ENCODE data around the gene RBL1. TPM values are rescaled to one million over a fixed set of nuclear protein-coding genes. Genes with fewer than 3 reads are reported as not detected.
"Not testable (repeated sequence)": the region's sequence is repeated elsewhere in the genome, so short reads cannot be mapped to it uniquely, and the experiment has no call there.

RBL1 gene
- total and polyA plus RNA-seq, 7 donors, result 0.60 to 7.9 (median 3.6) TPM

- H3K4me1 ChIP-seq, result no peaks in the 10 kb centered on the region
- DNase-seq, result no peak
- H3K4me3 ChIP-seq, result no peak overlapping the region
- intact Hi-C loops (cut with DNase I), result no loop called here
- H3K36me3 ChIP-seq, result peaks cover 0 to 26% (median 0%) of the 10 kb centered on the region in 4 donors
- no peaks in the 10 kb centered on the region for H3K27me3 ChIP-seq
- no peak for TF ChIP-seq CTCF (IDR thresholded peaks at IDR 0.05)
- no peak for TF ChIP-seq POLR2AphosphoS5 (IDR thresholded peaks at IDR 0.05)
- no peak for TF ChIP-seq EP300 (IDR thresholded peaks at IDR 0.05)
- TF ChIP-seq POLR2A (IDR thresholded peaks at IDR 0.05), result no peak
- no peaks in the 10 kb centered on the region for H3K9me3 ChIP-seq
- no peak overlapping the region for H3K27ac ChIP-seq
Measured at GRCh38 chr20:37011147-37011546, 84.7 kb downstream of the RBL1 start.

DNA sequence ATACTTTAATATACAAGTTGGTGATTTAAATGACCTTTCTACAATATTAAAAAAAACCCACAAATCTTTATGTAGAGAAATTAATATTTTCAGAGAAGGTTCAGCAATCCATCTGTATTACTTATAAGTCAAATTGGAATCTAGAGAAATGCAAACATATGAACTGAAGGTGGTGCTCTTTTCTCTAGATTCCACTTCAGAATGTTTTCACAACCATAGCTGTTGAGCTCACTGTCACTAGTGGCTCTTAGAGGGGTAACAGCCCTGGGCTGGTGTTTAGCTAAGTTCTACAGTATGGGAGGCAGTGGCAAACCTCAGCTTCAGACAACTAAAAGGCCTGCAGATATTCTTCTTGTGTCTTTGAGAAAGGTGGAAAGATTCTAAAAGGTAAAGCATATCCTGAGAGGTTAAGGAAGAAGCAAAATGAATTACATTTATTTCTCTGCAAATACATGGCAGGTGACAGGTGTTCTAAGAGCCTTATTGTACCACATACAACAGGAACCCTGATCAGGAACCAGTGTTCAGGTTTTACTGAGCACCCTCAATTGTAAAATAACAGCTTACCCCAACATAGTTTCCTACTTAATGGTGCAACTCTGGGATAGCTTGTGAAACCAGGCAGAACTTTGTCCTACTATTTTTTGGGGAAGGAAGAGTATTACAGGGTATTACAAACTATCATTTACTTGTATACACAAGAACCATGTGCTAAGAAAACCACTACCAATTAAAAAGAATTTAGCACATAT lies 87.7 kb downstream of the RBL1 start:
- Histone ChIP-seq H3K27ac (no peak overlapping the region), H3K36me3 (peaks cover 0 to 12% (median 0%) of the 10 kb centered on the region in 4 donors), H3K4me3 (no peak overlapping the region), H3K9me3 (no peaks in the 10 kb centered on the region), H3K27me3 (no peaks in the 10 kb centered on the region), H3K4me1 (no peaks in the 10 kb centered on the region)
- DNase-seq, result no peak
- intact Hi-C loops (cut with DNase I), result no loop called here
- no peak for TF ChIP-seq CTCF (IDR thresholded peaks at IDR 0.05)
- no peak for TF ChIP-seq POLR2A (IDR thresholded peaks at IDR 0.05)
- TF ChIP-seq POLR2AphosphoS5 (IDR thresholded peaks at IDR 0.05), result no peak
- no peak for TF ChIP-seq EP300 (IDR thresholded peaks at IDR 0.05)

GRCh38 chr20:37005062-37005942 lies 90.5 kb downstream of the RBL1 start:
- intact Hi-C loops (cut with DNase I); DNase-seq; H3K27me3 ChIP-seq; H3K9me3 ChIP-seq; H3K4me3 ChIP-seq; H3K4me1 ChIP-seq: not testable (repeated sequence)
- peaks cover 0 to 17% (median 0%) of the 10 kb centered on the region in 4 donors for H3K36me3 ChIP-seq
- H3K27ac ChIP-seq, result peak overlapping the region in 1 of 4 donors; percentile 17
- 80 to 87% methylated on average over 11 of the region's 11 CpGs for whole genome bisulfite sequencing, 2 donors

GRCh38 chr20:37001634-37002033 lies 94.2 kb downstream of the RBL1 start:
- H3K27ac ChIP-seq; DNase-seq; intact Hi-C loops (cut with DNase I); H3K9me3 ChIP-seq; H3K4me1 ChIP-seq; H3K27me3 ChIP-seq; H3K4me3 ChIP-seq: not testable (repeated sequence)
- WGBS, 2 donors, result 98 to 99% methylated on average over 1 to 2 of the region's 2 CpGs
- peaks cover 0 to 22% (median 2%) of the 10 kb centered on the region in 4 donors for H3K36me3 ChIP-seq

GRCh38 chr20:37000171-37000570 lies 95.6 kb downstream of the RBL1 start:
- WGBS, 2 donors, result 95 to 98% methylated on average over 15 to 17 of the region's 26 CpGs
- intact Hi-C loops (cut with DNase I); H3K27me3 ChIP-seq; H3K9me3 ChIP-seq; DNase-seq; H3K27ac ChIP-seq; H3K4me1 ChIP-seq; H3K4me3 ChIP-seq: not testable (repeated sequence)
- H3K36me3 ChIP-seq, result peaks cover 0 to 22% (median 2%) of the 10 kb centered on the region in 4 donors

DNA sequence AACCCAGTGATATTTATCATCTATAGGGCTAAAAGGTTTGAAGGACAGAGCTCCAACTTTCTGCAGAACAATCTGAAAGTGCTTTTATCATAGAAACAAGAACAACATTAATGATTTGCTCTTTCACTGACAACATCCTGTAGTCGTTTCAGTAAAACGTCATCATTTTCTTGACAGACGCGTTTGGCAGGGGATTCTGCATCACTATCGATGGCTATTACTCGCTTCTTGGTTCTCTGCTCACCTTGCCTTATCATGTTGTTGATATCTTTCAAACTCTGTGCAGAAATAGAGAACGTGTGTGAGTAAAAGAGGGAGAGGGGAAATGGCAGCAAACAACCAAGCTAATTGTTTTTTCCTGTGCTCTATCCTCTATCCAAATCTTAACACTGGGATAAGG lies 97.1 kb downstream of the RBL1 start:
- H3K4me3 ChIP-seq, result no peak overlapping the region
- TF ChIP-seq POLR2A (IDR thresholded peaks at IDR 0.05) (no peak), EP300 (IDR thresholded peaks at IDR 0.05) (no peak), CTCF (IDR thresholded peaks at IDR 0.05) (no peak), POLR2AphosphoS5 (IDR thresholded peaks at IDR 0.05) (no peak)
- intact Hi-C loops (cut with DNase I), result no loop called here
- H3K9me3 ChIP-seq, result no peaks in the 10 kb centered on the region
- no peak for DNase-seq
- H3K4me1 ChIP-seq, result no peaks in the 10 kb centered on the region
- 82 to 89% methylated on average over 7 of the region's 7 CpGs for WGBS, 2 donors
- no peak overlapping the region for H3K27ac ChIP-seq
- H3K27me3 ChIP-seq, result no peaks in the 10 kb centered on the region
- H3K36me3 ChIP-seq, result peaks cover 0 to 22% (median 2%) of the 10 kb centered on the region in 4 donors
